Fibroblast of lung (primary cell): ENCODE results near the gene GBF1.

Source experiments
- EZH2 ChIP-seq: IDR thresholded peaks from 2 replicates; pipeline ENCODE4 v1.5.1; 2012; ENCODE audit warnings: low read length, control low read depth, mild to moderate bottlenecking; ENCODE audit errors: missing control alignments
- TF ChIP-seq, protein P1 (sequence below), 2 donors: IDR thresholded peaks in 1 of 2; conservative IDR thresholded peaks in 1 of 2; 1 replicate in 1 of 2; 2 replicates in 1 of 2; pipeline ENCODE4 v1.5.1; 2011 to 2012; ENCODE audit warnings: low read length in 2 of 2, control low read depth in 1 of 2, inconsistent platforms in 1 of 2, low read depth in 1 of 2, mild to moderate bottlenecking in 1 of 2

DNA sequence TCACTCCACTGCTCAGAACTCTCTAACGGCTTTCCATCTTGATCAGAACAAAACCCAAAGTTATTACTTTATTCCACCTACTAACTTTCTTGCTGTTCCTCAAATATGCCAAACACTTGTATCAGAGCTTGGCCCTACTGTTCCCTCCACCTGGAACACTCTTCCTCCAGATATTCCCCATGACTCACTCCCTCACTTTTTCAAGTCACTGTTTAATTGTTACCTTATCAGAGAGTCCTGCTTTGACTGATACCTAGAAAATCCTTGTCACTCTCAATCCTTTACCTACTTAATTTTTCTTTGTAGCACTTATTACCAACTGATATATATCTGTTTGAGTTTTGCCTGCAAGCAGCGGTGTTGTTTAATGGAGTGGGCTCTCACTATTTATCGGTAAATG lies 144.6 kb downstream of the GBF1 start:
- no peak for TF ChIP-seq EZH2
- TF ChIP-seq, protein P1, sequence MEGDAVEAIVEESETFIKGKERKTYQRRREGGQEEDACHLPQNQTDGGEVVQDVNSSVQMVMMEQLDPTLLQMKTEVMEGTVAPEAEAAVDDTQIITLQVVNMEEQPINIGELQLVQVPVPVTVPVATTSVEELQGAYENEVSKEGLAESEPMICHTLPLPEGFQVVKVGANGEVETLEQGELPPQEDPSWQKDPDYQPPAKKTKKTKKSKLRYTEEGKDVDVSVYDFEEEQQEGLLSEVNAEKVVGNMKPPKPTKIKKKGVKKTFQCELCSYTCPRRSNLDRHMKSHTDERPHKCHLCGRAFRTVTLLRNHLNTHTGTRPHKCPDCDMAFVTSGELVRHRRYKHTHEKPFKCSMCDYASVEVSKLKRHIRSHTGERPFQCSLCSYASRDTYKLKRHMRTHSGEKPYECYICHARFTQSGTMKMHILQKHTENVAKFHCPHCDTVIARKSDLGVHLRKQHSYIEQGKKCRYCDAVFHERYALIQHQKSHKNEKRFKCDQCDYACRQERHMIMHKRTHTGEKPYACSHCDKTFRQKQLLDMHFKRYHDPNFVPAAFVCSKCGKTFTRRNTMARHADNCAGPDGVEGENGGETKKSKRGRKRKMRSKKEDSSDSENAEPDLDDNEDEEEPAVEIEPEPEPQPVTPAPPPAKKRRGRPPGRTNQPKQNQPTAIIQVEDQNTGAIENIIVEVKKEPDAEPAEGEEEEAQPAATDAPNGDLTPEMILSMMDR (conservative IDR thresholded peaks at IDR 0.05 in 1 of 2, IDR thresholded peaks at IDR 0.05 in 1 of 2; ENCODE audit: low read depth in 1 of 2, low read length in 2 of 2), result no peak
